Right lobe of liver (tissue), 4 donors: Measurements from ENCODE around the gene RGL1.

Experiments
- POLR2A ChIP-seq: fragments of 450-650 bp; IDR thresholded peaks from one replicate; pipeline ENCODE4 v1.6.1; 2017; ENCODE audit warnings: antibody characterized with exemption, mild to moderate bottlenecking
- TF ChIP-seq, protein P1 (sequence below), 4 donors: fragments of 200-600 bp in 3 of 4; fragments of 450-650 bp in 1 of 4; IDR thresholded peaks; one replicate each; pipeline versions ENCODE4 v1.5.1 to v1.8.0; 2016 to 2022; ENCODE audit warnings: antibody characterized with exemption in 4 of 4, mild to moderate bottlenecking in 2 of 4
- donor health status: DM: no; HTN: no; CAD: no.
- donor health status: DM: no; HTN: no; CAD: no.
- donor health status: DM: no; HTN: yes; CAD: no.

DNA sequence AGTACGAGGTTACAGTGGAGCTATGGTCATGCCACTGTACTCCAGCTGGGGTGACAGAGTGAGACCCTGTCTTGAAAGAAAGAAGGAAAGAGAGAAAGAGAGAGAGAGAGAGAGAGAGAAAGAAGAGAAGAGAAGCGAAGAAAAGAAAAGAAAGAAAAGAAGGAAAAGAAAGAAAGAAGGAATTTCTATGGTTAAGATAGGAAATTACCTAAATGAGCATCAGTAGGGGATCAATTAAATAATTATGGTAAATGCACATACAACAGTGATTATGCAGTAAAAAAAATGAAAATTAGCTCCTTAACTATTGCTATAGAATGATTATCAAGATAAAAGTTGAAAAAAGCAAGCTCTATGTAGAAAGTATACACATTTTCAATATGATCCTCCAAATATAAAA, 172.8 kb downstream of the RGL1 start:
- TF ChIP-seq, protein P1, sequence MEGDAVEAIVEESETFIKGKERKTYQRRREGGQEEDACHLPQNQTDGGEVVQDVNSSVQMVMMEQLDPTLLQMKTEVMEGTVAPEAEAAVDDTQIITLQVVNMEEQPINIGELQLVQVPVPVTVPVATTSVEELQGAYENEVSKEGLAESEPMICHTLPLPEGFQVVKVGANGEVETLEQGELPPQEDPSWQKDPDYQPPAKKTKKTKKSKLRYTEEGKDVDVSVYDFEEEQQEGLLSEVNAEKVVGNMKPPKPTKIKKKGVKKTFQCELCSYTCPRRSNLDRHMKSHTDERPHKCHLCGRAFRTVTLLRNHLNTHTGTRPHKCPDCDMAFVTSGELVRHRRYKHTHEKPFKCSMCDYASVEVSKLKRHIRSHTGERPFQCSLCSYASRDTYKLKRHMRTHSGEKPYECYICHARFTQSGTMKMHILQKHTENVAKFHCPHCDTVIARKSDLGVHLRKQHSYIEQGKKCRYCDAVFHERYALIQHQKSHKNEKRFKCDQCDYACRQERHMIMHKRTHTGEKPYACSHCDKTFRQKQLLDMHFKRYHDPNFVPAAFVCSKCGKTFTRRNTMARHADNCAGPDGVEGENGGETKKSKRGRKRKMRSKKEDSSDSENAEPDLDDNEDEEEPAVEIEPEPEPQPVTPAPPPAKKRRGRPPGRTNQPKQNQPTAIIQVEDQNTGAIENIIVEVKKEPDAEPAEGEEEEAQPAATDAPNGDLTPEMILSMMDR (IDR thresholded peaks at IDR 0.05), result no peak
- no peak for TF ChIP-seq POLR2A
